Mesothelial cell of epicardium (in vitro differentiated cells): ENCODE measurements around the gene HAO1. TPM values are rescaled to one million over a fixed set of nuclear protein-coding genes. Genes with fewer than 3 reads are reported as not detected.

Experiments used
- total RNA-seq: library from RNA; stranded (reverse); gene quantifications from 3 replicates; pipeline ENCODE4 v1.2.1, GENCODE V29; 2021

HAO1 gene
- total RNA-seq, 1 donor from 2014 or later = not detected

Other genes starting within 250 kb of the HAO1 start
- gene TMX4, start 79.3 kb upstream of the HAO1 start, total RNA-seq = 28.7 to 33.7 TPM (median 31.3 TPM) in 3 replicates
- 35.4 to 41.5 TPM (median 35.4 TPM) in 3 replicates for gene PLCB1, start 191.8 kb upstream of the HAO1 start, total RNA-seq